RWPE2 (cell line): Measurements from ENCODE around the gene MINAR1.

Experiments used
- ATAC-seq: fragments of 200-7000 bp; cut with Tn5 transposase; 3 replicates; pipeline ENCODE4 v1.9.1; 2021; ENCODE audit warnings: low read depth
- DNase-seq: peaks from one replicate; pipeline ENCODE4 v3.0.0-alpha.2; 2020; ENCODE audit warnings: low spot score
- H3K27ac ChIP-seq: fragments of 450-650 bp; 2 replicates; pipeline ENCODE4 v1.5.1; 2017; ENCODE audit warnings: mild to moderate bottlenecking; ENCODE audit not compliant: poor library complexity, severe bottlenecking
- H3K27me3 ChIP-seq: fragments of 250-450 bp; sonication (Bioruptor Pico); 2 replicates; pipeline ENCODE4 v1.5.1; 2021; ENCODE audit warnings: mild to moderate bottlenecking, moderate library complexity; ENCODE audit not compliant: insufficient read depth, poor library complexity, severe bottlenecking
- H3K36me3 ChIP-seq: fragments of 250-450 bp; sonication (Bioruptor Pico); 2 replicates; pipeline ENCODE4 v1.5.1; 2020; ENCODE audit warnings: low read depth, mild to moderate bottlenecking, moderate library complexity
- H3K4me1 ChIP-seq: fragments of 250-450 bp; sonication (Bioruptor Pico); 2 replicates; pipeline ENCODE4 v1.5.1; 2021; ENCODE audit warnings: mild to moderate bottlenecking, moderate library complexity; ENCODE audit not compliant: insufficient read depth, poor library complexity, severe bottlenecking
- H3K4me3 ChIP-seq: fragments of 250-450 bp; sonication (Bioruptor Pico); 2 replicates; pipeline ENCODE4 v1.5.1; 2021; ENCODE audit warnings: mild to moderate bottlenecking, moderate library complexity; ENCODE audit not compliant: severe bottlenecking
- H3K9me3 ChIP-seq: fragments of 250-450 bp; sonication (Bioruptor Pico); 2 replicates; pipeline ENCODE4 v1.5.1; 2021; ENCODE audit warnings: mild to moderate bottlenecking, moderate library complexity; ENCODE audit not compliant: severe bottlenecking
- TF ChIP-seq, protein P1 (sequence below): fragments of 450-650 bp; IDR thresholded peaks from one replicate; pipeline ENCODE4 v1.5.1; 2017; ENCODE audit warnings: mild to moderate bottlenecking, moderate library complexity; ENCODE audit not compliant: poor library complexity, severe bottlenecking

The MINAR1 gene, protein sequence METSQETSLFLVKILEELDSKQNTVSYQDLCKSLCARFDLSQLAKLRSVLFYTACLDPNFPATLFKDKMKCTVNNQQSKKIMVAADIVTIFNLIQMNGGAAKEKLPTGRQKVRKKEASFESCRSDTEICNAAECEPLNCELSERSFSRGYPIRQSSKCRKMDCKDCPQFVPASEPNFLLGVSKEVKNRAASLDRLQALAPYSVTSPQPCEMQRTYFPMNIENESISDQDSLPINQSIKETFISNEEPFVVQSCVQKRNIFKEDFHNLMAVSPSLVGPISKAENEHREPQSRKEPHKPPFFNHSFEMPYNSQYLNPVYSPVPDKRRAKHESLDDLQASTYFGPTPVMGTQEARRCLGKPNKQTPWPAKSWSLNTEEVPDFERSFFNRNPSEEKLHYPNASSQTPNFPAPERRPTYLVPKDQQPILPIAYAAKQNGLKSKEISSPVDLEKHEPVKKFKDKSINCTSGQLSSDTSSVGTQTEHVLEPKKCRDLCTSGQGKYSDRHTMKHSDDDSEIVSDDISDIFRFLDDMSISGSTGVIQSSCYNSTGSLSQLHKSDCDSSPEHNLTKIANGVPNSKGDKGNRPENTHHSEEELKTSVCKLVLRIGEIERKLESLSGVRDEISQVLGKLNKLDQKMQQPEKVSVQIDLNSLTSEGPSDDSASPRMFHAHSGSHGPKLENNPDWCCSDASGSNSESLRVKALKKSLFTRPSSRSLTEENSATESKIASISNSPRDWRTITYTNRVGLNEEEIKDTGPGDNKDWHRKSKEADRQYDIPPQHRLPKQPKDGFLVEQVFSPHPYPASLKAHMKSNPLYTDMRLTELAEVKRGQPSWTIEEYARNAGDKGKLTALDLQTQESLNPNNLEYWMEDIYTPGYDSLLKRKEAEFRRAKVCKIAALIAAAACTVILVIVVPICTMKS

GRCh38 chr15:79431636-79432344, at the start of gene MINAR1:
Gene MINAR1 (plus strand): TSS chr15:79432336. CDS start chr15:79456148, 23,812 bp downstream.
- Histone ChIP-seq H3K9me3 (no peaks in the 10 kb centered on the region), H3K27me3 (peaks cover 91% of the 10 kb centered on the region), H3K36me3 (no peaks in the 10 kb centered on the region), H3K27ac (no peak within 1 kb of the TSS), H3K4me1 (no peaks in the 10 kb centered on the region), H3K4me3 (peak within 1 kb of the TSS; percentile 15)
- TF ChIP-seq, protein P1, sequence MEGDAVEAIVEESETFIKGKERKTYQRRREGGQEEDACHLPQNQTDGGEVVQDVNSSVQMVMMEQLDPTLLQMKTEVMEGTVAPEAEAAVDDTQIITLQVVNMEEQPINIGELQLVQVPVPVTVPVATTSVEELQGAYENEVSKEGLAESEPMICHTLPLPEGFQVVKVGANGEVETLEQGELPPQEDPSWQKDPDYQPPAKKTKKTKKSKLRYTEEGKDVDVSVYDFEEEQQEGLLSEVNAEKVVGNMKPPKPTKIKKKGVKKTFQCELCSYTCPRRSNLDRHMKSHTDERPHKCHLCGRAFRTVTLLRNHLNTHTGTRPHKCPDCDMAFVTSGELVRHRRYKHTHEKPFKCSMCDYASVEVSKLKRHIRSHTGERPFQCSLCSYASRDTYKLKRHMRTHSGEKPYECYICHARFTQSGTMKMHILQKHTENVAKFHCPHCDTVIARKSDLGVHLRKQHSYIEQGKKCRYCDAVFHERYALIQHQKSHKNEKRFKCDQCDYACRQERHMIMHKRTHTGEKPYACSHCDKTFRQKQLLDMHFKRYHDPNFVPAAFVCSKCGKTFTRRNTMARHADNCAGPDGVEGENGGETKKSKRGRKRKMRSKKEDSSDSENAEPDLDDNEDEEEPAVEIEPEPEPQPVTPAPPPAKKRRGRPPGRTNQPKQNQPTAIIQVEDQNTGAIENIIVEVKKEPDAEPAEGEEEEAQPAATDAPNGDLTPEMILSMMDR, result peak; percentile 27
- ATAC-seq (peak; percentile 72), DNase-seq (no peak)

GRCh38 chr15:79394231-79394630, 37.9 kb upstream of the MINAR1 start:
- H3K4me1 ChIP-seq, result no peaks in the 10 kb centered on the region
- TF ChIP-seq, protein P1, result no peak
- H3K36me3 ChIP-seq, result no peaks in the 10 kb centered on the region
- no peak for DNase-seq
- ATAC-seq, result no peak
- H3K4me3 ChIP-seq, result no peak overlapping the region
- H3K27ac ChIP-seq, result no peak overlapping the region
- peaks cover 3% of the 10 kb centered on the region for H3K27me3 ChIP-seq
- H3K9me3 ChIP-seq, result no peaks in the 10 kb centered on the region

DNA sequence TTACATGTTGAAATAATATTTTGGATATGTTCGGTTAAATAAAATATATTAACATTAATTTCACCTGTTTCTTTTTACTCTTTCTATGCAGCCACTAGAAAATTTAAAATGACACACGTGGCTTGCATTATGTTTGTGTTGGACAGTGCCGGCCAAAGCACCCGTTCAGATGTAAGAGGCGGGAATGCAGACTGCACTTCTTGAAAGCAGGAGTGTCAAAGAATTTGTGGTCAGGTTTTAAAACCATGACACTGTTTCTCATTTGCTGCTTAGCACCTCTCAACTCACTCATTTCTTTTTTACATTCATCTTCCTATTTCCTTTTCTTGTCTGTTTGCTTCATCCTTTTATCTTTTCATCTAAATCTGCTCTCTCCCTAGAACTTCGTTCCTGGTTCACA, 35.3 kb upstream of the MINAR1 start:
- TF ChIP-seq, protein P1, result no peak
- Histone ChIP-seq H3K9me3 (no peaks in the 10 kb centered on the region), H3K27me3 (peaks cover 3% of the 10 kb centered on the region), H3K4me3 (no peak overlapping the region), H3K27ac (no peak overlapping the region), H3K36me3 (no peaks in the 10 kb centered on the region), H3K4me1 (no peaks in the 10 kb centered on the region)
- ATAC-seq (no peak), DNase-seq (no peak)

- no peak for ATAC-seq
- TF ChIP-seq, protein P1, result no peak
- DNase-seq, result no peak
- no peak overlapping the region for H3K27ac ChIP-seq
- no peaks in the 10 kb centered on the region for H3K36me3 ChIP-seq
- H3K27me3 ChIP-seq, result peaks cover 3% of the 10 kb centered on the region
- H3K9me3 ChIP-seq, result no peaks in the 10 kb centered on the region
- H3K4me1 ChIP-seq, result no peaks in the 10 kb centered on the region
- H3K4me3 ChIP-seq, result no peak overlapping the region
Measured at GRCh38 chr15:79397269-79397910, 34.7 kb upstream of the MINAR1 start.
